Hematopoietic multipotent progenitor cell treated with erythropoietin and hydrocortisone succinate and interleukin-3 and kit ligand, for 8 days (in vitro differentiated cells): ENCODE measurements around the gene GAK.
"Not testable (repeated sequence)": the region's sequence is repeated elsewhere in the genome, so short reads cannot be mapped to it uniquely, and the experiment has no call there.

Source experiments
- DNase-seq: peaks from one replicate; pipeline ENCODE4 v3.0.0-alpha.2; 2015

GAK gene

DNA sequence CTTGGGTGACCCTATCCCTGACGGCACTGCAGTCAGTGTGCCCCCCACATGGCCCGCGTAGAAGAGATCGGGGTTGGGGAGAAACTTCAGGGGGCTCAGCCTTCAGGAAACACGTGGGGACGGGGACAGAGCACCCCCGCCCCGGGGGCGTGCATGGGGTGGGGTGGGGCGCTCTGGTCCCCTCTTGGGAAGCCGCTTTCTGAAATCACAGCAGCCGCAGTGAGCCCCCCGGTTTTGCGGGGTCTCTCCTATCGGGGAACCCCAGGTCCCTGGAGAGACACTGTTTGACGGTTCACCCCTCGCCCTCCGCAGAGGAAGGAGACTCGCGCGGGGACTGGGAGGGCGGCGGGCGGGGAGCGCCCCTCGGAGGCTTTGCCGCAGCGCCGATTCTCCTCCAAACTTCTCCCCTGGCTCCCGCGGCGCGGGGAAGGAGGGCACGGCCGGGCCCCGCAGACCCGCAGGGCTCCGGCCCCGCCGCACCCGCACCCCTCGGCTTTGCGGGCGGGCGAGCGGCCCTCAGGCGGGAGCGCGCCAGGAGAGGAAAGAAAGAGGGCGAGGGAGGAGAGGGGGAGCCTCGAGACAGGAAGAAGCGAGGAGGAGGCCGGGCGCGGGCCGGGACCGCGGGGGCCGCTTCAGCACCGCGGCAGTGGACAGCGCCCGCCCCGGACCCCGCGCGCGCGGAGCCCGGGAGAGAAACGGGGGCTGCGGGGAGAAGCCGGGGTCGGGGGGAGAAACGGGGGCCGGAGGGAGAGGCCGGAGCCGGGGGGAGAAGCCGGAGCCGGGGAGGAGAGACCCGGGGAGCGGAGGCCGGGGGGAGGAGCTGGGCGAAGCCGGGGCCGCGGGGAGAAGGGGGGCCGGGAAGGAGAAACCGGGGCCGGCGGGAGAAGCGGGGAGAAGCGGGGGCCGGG lies 106.8 kb downstream of the GAK start:
- no peak for DNase-seq

DNA sequence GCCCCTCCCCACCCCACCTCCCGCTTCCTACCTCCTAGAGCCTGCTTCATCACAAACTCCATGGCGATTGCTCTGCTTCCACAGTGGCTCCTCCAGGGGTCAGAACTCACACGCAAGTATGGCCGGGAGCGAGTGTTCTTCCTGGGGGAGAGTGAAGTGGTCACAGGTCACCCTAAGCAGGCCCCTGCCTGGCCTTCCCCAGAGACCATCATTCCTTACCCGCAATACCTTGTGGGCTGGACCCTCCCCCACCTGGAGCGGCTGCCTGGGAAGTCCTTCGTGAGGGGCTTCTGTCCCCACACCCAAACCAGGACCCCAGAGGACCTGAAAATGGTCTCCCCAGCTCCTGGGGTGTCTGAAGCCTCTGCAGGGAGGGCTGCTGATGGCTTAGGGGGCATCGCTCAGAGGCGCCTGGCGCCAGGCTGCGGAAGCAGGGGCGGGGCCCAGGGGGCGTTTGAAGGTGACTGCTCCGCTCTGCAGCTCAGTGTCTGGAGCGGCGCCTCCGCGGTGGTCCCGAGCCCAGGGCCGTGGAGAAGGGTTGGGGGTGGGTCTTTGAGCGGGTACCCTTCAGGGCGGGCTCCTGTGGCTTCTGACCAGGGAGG lies 107.6 kb downstream of the GAK start:
- DNase-seq: no peak

DNA sequence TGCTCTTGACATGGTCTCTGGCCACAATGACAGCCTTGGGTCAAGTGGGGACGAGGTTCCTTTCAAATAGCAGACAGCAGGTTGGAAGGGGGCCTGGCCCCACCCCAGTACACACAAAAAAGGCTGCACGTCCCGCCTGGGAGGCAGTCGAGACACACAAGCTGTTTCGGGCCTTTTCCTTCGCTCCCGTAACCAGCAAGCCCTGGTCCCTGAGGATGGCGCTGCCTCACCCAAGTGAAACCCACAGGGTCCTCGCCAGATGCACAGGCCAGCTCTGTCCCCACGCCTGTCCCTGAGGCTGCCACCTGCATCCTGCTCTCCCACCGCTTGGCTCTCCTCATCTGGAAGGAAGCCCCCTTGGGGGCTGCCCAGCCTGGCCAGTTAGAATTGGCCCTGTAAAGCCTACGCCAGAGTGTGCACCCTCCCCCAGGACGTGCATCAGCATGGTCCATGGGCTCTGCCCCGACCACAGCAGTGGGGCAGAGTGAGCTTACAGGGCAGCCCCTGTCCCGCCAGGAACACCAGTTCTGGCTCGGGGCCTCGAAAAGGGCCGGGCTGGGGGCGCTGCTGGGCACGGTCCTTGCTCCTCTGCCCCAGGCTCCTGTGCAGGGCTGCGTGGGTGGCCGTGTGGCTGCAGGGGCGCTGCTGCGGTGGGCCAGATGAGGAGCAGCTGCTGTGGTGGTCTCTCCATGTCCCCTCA lies 108.2 kb downstream of the GAK start:
- no peak for DNase-seq

DNA sequence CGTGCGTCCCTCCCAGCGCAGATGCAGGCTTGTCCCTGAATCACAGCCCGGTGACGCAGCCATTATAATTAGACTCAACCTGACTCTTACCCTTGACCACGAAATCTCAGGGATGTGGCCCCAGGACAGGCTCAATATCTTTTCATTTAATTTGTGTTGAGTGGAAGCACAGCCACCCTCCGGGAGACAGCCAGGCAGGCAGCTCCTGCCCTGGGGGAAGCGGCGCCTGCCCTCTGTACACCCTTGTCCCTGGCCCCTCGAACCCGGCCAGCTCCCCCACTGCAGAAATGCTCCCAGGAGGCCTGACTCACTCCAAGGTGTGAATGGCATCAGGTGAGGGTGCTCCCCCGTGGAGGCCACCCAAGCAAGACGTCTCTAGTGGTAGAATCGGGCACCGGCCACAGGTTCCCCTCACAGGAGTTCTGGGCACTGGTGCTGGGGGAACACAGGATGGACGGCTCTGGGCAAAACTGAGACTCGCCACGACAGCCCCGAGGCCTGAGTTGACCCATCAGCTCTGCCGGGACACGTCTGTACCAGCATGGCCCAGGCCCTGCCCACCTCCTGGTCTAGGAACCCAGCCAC lies 108.8 kb downstream of the GAK start:
- DNase-seq: no peak

DNA sequence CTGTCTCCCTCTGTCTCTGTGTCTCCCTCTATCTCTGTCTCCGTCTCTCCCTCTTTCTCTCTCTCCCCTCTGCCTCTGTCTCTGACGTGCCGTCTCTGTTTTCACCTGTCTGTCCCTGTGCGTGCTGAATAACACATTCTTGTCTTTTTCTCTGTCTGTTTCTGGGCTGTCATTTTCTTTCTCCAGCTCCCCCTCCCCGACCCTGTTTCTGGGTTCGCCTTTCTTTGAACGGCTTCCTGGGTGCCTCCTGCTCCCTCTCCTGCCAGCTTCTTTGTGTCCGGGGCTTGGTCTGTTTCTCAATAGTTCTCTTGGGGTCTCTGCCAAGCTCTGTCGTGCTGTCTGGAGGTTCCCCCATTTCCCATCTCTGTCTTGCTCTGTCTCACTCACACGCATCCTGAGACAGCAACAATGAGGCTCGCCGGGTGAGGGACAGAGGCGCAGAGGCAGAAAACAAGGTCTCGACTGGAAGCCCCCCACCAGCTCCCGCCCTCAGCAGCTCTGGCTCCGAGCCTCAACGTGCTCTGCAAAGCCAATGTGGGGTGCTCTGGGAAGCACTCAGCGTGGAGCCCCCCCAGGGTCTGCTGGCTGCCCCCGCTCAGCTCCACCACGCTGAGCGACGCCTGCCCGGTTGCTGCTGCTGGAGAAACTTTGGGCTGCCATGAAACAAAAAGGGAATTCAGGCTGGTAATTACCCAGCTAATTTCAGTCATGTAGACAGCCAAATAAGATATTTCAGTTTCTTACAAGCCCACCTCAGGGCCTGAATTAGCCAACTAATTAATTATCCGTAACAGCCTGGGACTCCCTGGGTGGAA lies 109.5 kb downstream of the GAK start:
- DNase-seq: no peak

DNA sequence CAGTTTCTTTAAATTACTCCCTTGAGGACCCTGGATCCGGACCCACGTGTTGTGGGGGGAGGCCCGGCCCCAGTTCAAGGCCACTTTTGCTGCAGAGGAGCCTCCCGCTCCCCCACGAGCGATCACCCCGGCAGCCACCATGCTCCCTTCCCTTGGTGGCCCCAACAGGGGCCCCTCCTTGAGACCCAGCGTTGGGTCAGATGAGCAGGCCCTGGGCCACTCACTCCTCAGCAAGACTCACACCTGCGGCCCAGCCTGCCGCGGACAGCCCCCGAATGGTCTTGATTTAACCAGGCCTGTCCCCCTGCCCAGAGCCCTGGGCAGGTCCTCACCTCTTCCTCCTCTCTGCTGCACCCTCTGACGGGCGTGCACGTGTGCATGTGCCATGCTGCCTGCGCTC lies 110.5 kb downstream of the GAK start:
- DNase-seq: no peak

GRCh38 chr4:821181-821591 lies 110.9 kb downstream of the GAK start:
- no peak for DNase-seq

- no peak for DNase-seq
Measured at GRCh38 chr4:820230-821172, 111.6 kb downstream of the GAK start.

DNA sequence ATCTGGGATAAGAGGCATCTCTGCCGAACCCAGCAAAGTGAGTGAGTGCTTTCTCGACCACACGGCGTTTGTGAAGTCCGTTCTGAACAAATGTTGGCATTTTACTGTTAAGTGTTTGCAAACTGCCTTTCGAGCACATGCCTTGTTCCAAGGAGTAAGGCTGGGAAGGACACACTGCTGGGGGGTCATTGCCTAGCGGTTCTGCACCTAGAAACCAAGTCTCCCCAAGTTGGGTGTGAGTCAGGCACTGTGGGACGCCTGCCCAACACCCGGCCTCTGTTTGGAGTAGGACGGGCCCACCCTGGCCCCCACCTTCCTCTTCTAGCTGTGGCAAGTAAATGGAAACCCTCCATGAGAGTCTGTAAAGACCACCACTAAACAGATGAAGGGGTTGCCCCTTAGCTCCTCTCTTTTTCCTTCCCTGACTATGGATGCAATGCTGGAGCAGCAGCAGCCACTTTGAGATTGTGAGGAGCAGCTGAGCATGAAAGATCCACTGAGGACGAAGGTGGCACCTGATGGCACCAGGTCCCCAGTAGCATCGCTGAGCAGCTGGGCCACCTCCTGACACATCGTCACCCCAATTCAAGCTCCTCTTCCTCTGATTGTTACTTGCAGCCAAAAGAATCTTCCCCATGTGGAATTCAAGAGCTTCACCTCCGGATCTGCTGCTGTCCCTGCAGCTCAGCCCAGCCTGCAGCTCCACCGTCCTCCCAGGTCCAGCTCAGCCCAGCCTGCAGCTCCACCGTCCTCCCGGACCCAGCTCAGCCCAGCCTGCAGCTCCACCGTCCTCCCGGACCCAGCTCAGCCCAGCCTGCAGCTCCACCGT lies 112.5 kb downstream of the GAK start:
- DNase-seq: no peak

GRCh38 chr4:818106-818921 lies 113.8 kb downstream of the GAK start:
- no peak for DNase-seq

DNA sequence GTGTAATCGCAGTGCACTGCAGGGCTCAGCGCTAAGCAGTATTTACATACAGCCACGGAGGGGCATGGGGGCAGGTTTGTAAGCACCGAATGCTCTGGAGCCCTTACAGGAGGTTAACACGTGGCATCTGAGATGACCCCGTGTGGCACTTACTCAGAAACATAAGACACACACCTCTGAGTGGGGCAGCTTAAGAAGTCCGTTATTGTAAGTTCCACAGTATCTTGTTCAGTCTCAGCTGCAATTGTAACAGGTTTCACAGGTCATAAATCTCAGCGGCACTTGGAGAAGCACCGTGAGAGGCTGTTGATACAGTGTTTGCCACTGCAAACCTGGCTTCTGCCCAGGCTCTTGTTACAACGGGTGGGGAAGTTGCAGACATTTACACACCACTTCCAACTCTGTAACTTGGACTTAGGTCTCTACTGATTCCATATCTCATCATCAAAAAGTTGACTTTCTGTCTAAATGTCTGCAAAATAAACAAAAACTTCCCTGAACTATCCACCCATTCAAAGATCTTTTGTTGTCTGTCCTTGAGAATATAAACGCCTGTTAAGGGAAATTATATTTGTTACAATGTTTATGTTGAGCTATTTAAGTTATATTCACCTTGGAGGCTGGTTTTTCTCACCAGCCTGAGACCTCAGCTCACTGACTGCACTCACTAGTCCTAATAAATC lies 116.5 kb downstream of the GAK start:
- DNase-seq: no peak

GRCh38 chr4:814312-814850 lies 117.7 kb downstream of the GAK start:
- DNase-seq: no peak

DNA sequence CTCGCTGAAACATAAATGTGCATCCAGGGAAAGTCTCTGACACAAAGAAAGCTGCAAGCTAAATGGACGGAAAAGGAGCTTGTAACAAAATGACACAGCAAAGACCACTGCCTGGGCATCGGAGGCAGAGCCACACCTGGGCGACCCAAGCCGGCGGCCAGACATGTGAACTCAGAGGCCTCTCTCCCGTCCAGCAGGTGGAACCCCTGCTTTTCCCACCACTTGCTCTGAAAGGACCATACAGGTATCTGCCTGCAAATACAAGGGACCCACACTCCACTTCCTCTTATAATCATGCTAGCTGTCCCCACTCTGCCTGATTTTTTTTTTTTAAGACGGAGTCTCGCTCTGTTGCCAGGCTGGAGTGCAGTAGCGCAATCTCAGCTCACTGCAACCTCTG lies 118.2 kb downstream of the GAK start:
- DNase-seq: no peak

GRCh38 chr4:808860-809570 lies 123.1 kb downstream of the GAK start:
- DNase-seq: no peak

DNA sequence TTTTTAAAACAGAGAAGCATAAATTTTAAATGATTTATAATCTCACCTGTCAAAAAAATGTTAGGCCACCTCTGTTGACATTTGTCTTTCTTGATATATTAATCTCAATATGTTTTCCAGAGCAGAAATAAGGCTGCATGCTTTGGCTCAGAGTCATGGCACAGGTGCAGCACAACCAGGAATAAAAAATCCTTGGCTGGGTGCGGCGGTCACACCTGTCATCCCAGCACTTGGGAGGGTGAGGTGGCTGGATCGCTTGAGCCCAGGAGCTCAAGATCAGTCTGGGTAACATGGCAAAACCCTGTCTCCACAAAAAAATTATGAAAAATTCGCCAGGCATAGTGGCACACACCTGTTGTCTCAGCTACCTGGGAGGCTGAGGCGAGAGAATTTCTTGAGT lies 124.3 kb downstream of the GAK start:
- DNase-seq: no peak

DNA sequence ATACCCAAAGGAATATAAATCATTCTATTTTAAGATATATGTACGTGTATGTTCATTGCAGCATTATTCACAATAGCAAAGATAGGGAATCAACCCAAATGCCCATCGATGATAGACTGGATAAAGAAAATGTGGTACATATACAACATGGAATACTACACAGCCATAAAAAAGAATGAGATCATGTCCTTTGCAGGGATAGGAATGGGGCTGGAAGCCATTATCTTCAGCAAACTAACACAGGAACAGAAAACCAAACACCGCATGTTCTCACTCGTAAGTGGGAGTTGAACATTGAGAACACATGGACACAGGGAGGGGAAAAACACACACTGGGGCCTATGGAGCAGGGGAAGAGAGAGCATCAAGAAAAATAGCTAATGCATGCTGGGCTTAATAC lies 125.1 kb downstream of the GAK start:
- not testable (repeated sequence) for DNase-seq

GRCh38 chr4:804804-805203 lies 127.3 kb downstream of the GAK start:
- DNase-seq: no peak

DNA sequence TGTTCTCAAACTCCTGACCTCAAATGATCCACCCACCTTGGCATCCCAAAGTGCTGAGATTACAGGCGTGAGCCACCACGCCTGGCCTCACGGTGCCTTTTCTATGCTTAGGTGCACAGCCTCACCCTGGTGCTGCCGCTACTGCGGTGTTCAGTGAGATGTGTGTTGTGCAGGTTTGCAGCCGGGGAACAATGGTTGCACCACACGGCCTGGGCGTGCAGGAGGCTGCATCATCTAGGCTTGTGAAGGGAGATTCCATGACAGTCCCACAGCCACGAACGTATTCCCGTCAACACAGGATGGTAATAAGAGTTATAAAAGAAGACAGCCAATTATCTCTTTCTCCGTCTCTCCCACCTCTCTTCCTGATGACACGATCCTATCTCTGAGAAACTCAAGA lies 128.2 kb downstream of the GAK start:
- DNase-seq: no peak
